Astrocyte (in vitro differentiated cells and primary cell): Measurements from ENCODE around the gene MUC4. TPM values are rescaled to one million over a fixed set of nuclear protein-coding genes. Genes with fewer than 3 reads are reported as not detected.

Experiments used
- DNase-seq: peaks from one replicate; pipeline ENCODE4 v3.0.0-alpha.2; 2010; ENCODE audit warnings: low read depth
- FAIRE-seq: peaks from 2 replicates; lab custom pipeline; 2011; peaks lifted over from hg19 to GRCh38; lab: Jason Lieb, UNC
- H2AFZ ChIP-seq: 2 replicates; pipeline ENCODE4 v1.6.0; 2012; ENCODE audit warnings: low read depth, low read length, inconsistent platforms
- H3K27ac ChIP-seq: 2 replicates; pipeline ENCODE4 v1.5.1; 2011; ENCODE audit warnings: low read depth, low read length, inconsistent platforms
- H3K27me3 ChIP-seq: 2 replicates; pipeline ENCODE4 v1.6.0; 2011; ENCODE audit warnings: low read length, inconsistent platforms; ENCODE audit not compliant: insufficient read depth
- H3K36me3 ChIP-seq: 2 replicates; pipeline ENCODE4 v1.5.1; 2011; ENCODE audit warnings: low read length, inconsistent platforms; ENCODE audit not compliant: insufficient read depth
- H3K4me1 ChIP-seq: 2 replicates; pipeline ENCODE4 v1.5.1; 2011; ENCODE audit warnings: low read length, inconsistent platforms; ENCODE audit not compliant: insufficient read depth
- H3K4me2 ChIP-seq: 2 replicates; pipeline ENCODE4 v1.6.0; 2012; ENCODE audit warnings: low read length, inconsistent platforms
- H3K4me3 ChIP-seq: 2 replicates; pipeline ENCODE4 v1.5.1; 2011; ENCODE audit warnings: low read depth, mild to moderate bottlenecking, low read length, inconsistent platforms; ENCODE audit not compliant: insufficient read depth
- H3K79me2 ChIP-seq: 2 replicates; pipeline ENCODE4 v1.6.0; 2012; ENCODE audit warnings: mild to moderate bottlenecking, low read length, inconsistent platforms; ENCODE audit not compliant: insufficient read depth
- H3K9ac ChIP-seq: 2 replicates; pipeline ENCODE4 v1.6.0; 2012; ENCODE audit warnings: mild to moderate bottlenecking, low read length, inconsistent platforms
- H3K9me3 ChIP-seq: 2 replicates; pipeline ENCODE4 v1.5.1; 2012; ENCODE audit warnings: low read depth, mild to moderate bottlenecking, low read length, inconsistent platforms; ENCODE audit not compliant: insufficient read depth
- H4K20me1 ChIP-seq: 2 replicates; pipeline ENCODE4 v1.6.0; 2012; ENCODE audit warnings: low read length, inconsistent platforms; ENCODE audit not compliant: insufficient read depth
- H3K27ac Mint-ChIP-seq: one replicate; pipeline ENCODE4 v1.8.0; 2021; ENCODE audit warnings: mild to moderate bottlenecking, mixed read lengths; ENCODE audit not compliant: unreplicated experiment
- H3K27me3 Mint-ChIP-seq: one replicate; pipeline ENCODE4 v1.8.0; 2021; ENCODE audit warnings: low read depth, mixed read lengths; ENCODE audit not compliant: unreplicated experiment
- H3K36me3 Mint-ChIP-seq: one replicate; pipeline ENCODE4 v1.8.0; 2021; ENCODE audit warnings: low read depth, mixed read lengths; ENCODE audit not compliant: unreplicated experiment
- H3K4me1 Mint-ChIP-seq: one replicate; pipeline ENCODE4 v1.8.0; 2021; ENCODE audit warnings: low read depth, mixed read lengths; ENCODE audit not compliant: unreplicated experiment
- H3K4me3 Mint-ChIP-seq: one replicate; pipeline ENCODE4 v1.8.0; 2021; ENCODE audit warnings: mild to moderate bottlenecking, moderate library complexity, mixed read lengths; ENCODE audit not compliant: unreplicated experiment
- H3K9me3 Mint-ChIP-seq: one replicate; pipeline ENCODE4 v1.8.0; 2021; ENCODE audit warnings: mild to moderate bottlenecking, mixed read lengths; ENCODE audit not compliant: unreplicated experiment
- CTCF ChIP-seq: IDR thresholded peaks from 2 replicates; pipeline ENCODE4 v1.5.1; 2011; ENCODE audit warnings: low read depth, mild to moderate bottlenecking, inconsistent platforms, low read length, moderate library complexity; ENCODE audit not compliant: insufficient read depth
- EZH2 ChIP-seq: IDR thresholded peaks from 2 replicates; pipeline ENCODE4 v1.6.1; 2012; ENCODE audit warnings: mild to moderate bottlenecking, low read length, inconsistent platforms; ENCODE audit not compliant: insufficient read depth
- total RNA-seq: library from RNA; stranded (reverse); gene quantifications from 2 replicates; pipeline ENCODE4 v1.2.1, GENCODE V29; 2021

MUC4 gene
- total RNA-seq, 1 donor from 2014 or later, result 0.05 TPM

GRCh38 chr3:195767792-195768191 is 43.9 kb downstream of the MUC4 start:
- Histone ChIP-seq H3K4me1 (no peaks in the 10 kb centered on the region), H4K20me1 (no peaks in the 10 kb centered on the region), H3K9me3 (no peaks in the 10 kb centered on the region), H2AFZ (no peak overlapping the region), H3K27ac (no peak overlapping the region), H3K36me3 (no peaks in the 10 kb centered on the region), H3K27me3 (peaks cover 7% of the 10 kb centered on the region), H3K4me2 (no peak overlapping the region), H3K4me3 (no peak overlapping the region), H3K9ac (no peak overlapping the region), H3K79me2 (no peaks in the 10 kb centered on the region)
- H3K27ac Mint-ChIP-seq, result no peak overlapping the region
- no peak for TF ChIP-seq EZH2
- no peak for TF ChIP-seq CTCF
- no peak for FAIRE-seq
- H3K4me3 Mint-ChIP-seq, result no peak overlapping the region
- H3K4me1 Mint-ChIP-seq, result no peaks in the 10 kb centered on the region
- H3K9me3 Mint-ChIP-seq, result peaks cover 12% of the 10 kb centered on the region
- peaks cover 27% of the 10 kb centered on the region for H3K27me3 Mint-ChIP-seq
- no peaks in the 10 kb centered on the region for H3K36me3 Mint-ChIP-seq
- DNase-seq, result no peak

- Histone ChIP-seq H2AFZ (no peak overlapping the region), H3K79me2 (no peaks in the 10 kb centered on the region), H3K4me2 (no peak overlapping the region), H3K9me3 (no peaks in the 10 kb centered on the region), H3K9ac (no peak overlapping the region), H4K20me1 (no peaks in the 10 kb centered on the region), H3K27ac (no peak overlapping the region), H3K27me3 (peaks cover 7% of the 10 kb centered on the region), H3K4me3 (no peak overlapping the region), H3K36me3 (no peaks in the 10 kb centered on the region), H3K4me1 (no peaks in the 10 kb centered on the region)
- no peaks in the 10 kb centered on the region for H3K36me3 Mint-ChIP-seq
- H3K27ac Mint-ChIP-seq, result no peak overlapping the region
- H3K4me1 Mint-ChIP-seq, result no peaks in the 10 kb centered on the region
- no peak overlapping the region for H3K4me3 Mint-ChIP-seq
- H3K9me3 Mint-ChIP-seq, result peaks cover 12% of the 10 kb centered on the region
- no peak for FAIRE-seq
- H3K27me3 Mint-ChIP-seq, result peaks cover 25% of the 10 kb centered on the region
- no peak for TF ChIP-seq CTCF
- TF ChIP-seq EZH2, result no peak
- DNase-seq, result no peak
These were observed 45.1 kb downstream of the MUC4 start for GRCh38 chr3:195766671-195767070.

- H3K4me1 Mint-ChIP-seq, result no peaks in the 10 kb centered on the region
- DNase-seq (no peak), FAIRE-seq (no peak)
- no peak overlapping the region for H3K4me2 ChIP-seq
- H3K27me3 ChIP-seq, result peaks cover 18% of the 10 kb centered on the region
- H3K4me3 Mint-ChIP-seq, result no peak overlapping the region
- H3K9me3 Mint-ChIP-seq, result peaks cover 12% of the 10 kb centered on the region
- no peak overlapping the region for H2AFZ ChIP-seq
- TF ChIP-seq EZH2 (no peak), CTCF (no peak)
- no peaks in the 10 kb centered on the region for H3K79me2 ChIP-seq
- no peaks in the 10 kb centered on the region for H4K20me1 ChIP-seq
- H3K36me3 Mint-ChIP-seq, result no peaks in the 10 kb centered on the region
- no peak overlapping the region for H3K4me3 ChIP-seq
- peaks cover 33% of the 10 kb centered on the region for H3K27me3 Mint-ChIP-seq
- no peaks in the 10 kb centered on the region for H3K4me1 ChIP-seq
- no peaks in the 10 kb centered on the region for H3K36me3 ChIP-seq
- no peaks in the 10 kb centered on the region for H3K9me3 ChIP-seq
- H3K9ac ChIP-seq, result no peak overlapping the region
- H3K27ac Mint-ChIP-seq, result no peak overlapping the region
- no peak overlapping the region for H3K27ac ChIP-seq
These were observed 46.6 kb downstream of the MUC4 start for GRCh38 chr3:195764961-195765706.
